WTC11 (cell line): ENCODE results near the gene PIGP.

Experiments
- ATF3 ChIP-seq: sonication (generic); formaldehyde crosslinking; conservative IDR thresholded peaks from 2 replicates; pipeline ENCODE4 v1.8.1; 2022; ENCODE audit warnings: mild to moderate bottlenecking, missing genetic modification reagents
- CTCF ChIP-seq: fragments of 200-600 bp; IDR thresholded peaks from 2 replicates; pipeline ENCODE4 v1.8.0; 2022; ENCODE audit warnings: antibody characterized with exemption
- ELF4 ChIP-seq: sonication (generic); formaldehyde crosslinking; IDR thresholded peaks from 2 replicates; pipeline ENCODE4 v1.8.1; 2022; ENCODE audit warnings: low read depth, mild to moderate bottlenecking, moderate library complexity, missing genetic modification reagents
- HMGA2 ChIP-seq: fragments of 250-450 bp; sonication (Bioruptor Pico); IDR thresholded peaks from 2 replicates; pipeline ENCODE4 v1.4.0; 2021; ENCODE audit warnings: mild to moderate bottlenecking, moderate library complexity
- MAX ChIP-seq: sonication (generic); formaldehyde crosslinking; IDR thresholded peaks from 2 replicates; pipeline ENCODE4 v1.8.0; 2022; ENCODE audit warnings: mild to moderate bottlenecking, missing genetic modification reagents
- NFE2L1 ChIP-seq: sonication (generic); formaldehyde crosslinking; IDR thresholded peaks from 2 replicates; pipeline ENCODE4 v1.8.1; 2023; ENCODE audit warnings: missing genetic modification reagents
- NR1H2 ChIP-seq: sonication (generic); formaldehyde crosslinking; IDR thresholded peaks from 2 replicates; pipeline ENCODE4 v1.9.0; 2021; ENCODE audit warnings: mild to moderate bottlenecking, moderate library complexity, missing genetic modification reagents
- NR2C2 ChIP-seq: sonication (generic); formaldehyde crosslinking; IDR thresholded peaks from 2 replicates; pipeline ENCODE4 v1.8.0; 2022; ENCODE audit warnings: mild to moderate bottlenecking, missing genetic modification reagents
- TCF7 ChIP-seq: sonication (generic); formaldehyde crosslinking; IDR thresholded peaks from 2 replicates; pipeline ENCODE4 v1.8.0; 2022; ENCODE audit warnings: mild to moderate bottlenecking, low read depth, missing genetic modification reagents, moderate library complexity
- TEAD4 ChIP-seq: sonication (generic); formaldehyde crosslinking; IDR thresholded peaks from 2 replicates; pipeline ENCODE4 v1.8.0; 2022; ENCODE audit warnings: mild to moderate bottlenecking, missing genetic modification reagents
- ZNF121 ChIP-seq: sonication (generic); formaldehyde crosslinking; IDR thresholded peaks from 2 replicates; pipeline ENCODE4 v1.8.0; 2023; ENCODE audit warnings: missing genetic modification reagents
- ZNF512 ChIP-seq: sonication (generic); formaldehyde crosslinking; IDR thresholded peaks from 2 replicates; pipeline ENCODE4 v1.8.1; 2022; ENCODE audit warnings: missing genetic modification reagents, borderline replicate concordance
- ZNF532 ChIP-seq: fragments of 250-450 bp; sonication (Bioruptor Pico); IDR thresholded peaks from 2 replicates; pipeline ENCODE4 v1.9.0; 2021; ENCODE audit warnings: mild to moderate bottlenecking, borderline replicate concordance

- TF ChIP-seq TCF7 (CRISPR knock-in tag) (no peak), NR1H2 (CRISPR knock-in tag) (no peak), TEAD4 (CRISPR knock-in tag) (no peak), CTCF (no peak), NR2C2 (CRISPR knock-in tag) (no peak), ZNF121 (CRISPR knock-in tag) (no peak), ZNF532 (CRISPR knock-in tag) (no peak), ZNF512 (no peak), NFE2L1 (CRISPR knock-in tag) (no peak), ATF3 (CRISPR knock-in tag) (no peak), ELF4 (CRISPR knock-in tag) (no peak), MAX (CRISPR knock-in tag) (no peak), HMGA2 (CRISPR knock-in tag) (no peak)
These were observed 39.9 kb downstream of the PIGP start for GRCh38 chr21:37032877-37033471.
